ENCODE data around the gene ASB15. TPM values are rescaled to one million over a fixed set of nuclear protein-coding genes. Genes with fewer than 3 reads are reported as not detected.

The ASB15 gene
- total RNA-seq, 4 donors from 2014 or later, result not detected

DNA sequence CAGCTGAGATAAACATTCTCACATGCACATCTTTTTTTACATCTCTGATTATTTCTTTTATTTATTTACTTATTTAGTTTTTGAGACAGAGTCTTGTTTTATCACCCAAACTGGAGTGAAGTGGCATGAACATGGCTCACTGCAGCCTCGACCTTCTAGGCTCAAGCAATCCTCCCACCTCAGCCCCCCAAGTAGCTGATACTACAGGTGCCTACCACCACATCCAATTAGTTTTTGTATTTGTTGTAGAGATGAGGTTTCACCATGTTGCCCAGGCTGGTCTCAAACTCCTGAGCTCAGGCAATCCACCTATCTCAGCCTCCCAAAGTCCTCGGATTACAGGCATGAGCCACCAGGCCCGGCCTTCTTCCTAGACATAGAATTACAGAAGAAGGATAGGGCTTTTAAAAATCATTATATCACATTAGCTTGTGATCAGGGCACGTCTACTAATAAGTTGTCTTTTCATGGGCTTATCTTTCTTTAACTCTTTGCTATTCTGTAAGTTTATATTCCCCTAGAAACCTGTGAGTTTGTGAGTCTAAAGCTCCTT lies 5.9 kb downstream of the ASB15 start:
- DNase-seq (ENCODE audit: low spot score in 2 of 2), result no peak
- Histone ChIP-seq H3K27ac (no peak overlapping the region), H3K36me3 (no peaks in the 10 kb centered on the region), H3K9me3 (no peaks in the 10 kb centered on the region), H3K4me3 (no peak overlapping the region), H3K27me3 (no peaks in the 10 kb centered on the region), H3K4me1 (no peaks in the 10 kb centered on the region)
- WGBS, 2 donors, result 69 to 76% methylated on average over 4 of the region's 4 CpGs
- TF ChIP-seq EP300 (IDR thresholded peaks at IDR 0.05), result no peak
- TF ChIP-seq POLR2A (IDR thresholded peaks at IDR 0.05), result no peak
- TF ChIP-seq, protein P1, sequence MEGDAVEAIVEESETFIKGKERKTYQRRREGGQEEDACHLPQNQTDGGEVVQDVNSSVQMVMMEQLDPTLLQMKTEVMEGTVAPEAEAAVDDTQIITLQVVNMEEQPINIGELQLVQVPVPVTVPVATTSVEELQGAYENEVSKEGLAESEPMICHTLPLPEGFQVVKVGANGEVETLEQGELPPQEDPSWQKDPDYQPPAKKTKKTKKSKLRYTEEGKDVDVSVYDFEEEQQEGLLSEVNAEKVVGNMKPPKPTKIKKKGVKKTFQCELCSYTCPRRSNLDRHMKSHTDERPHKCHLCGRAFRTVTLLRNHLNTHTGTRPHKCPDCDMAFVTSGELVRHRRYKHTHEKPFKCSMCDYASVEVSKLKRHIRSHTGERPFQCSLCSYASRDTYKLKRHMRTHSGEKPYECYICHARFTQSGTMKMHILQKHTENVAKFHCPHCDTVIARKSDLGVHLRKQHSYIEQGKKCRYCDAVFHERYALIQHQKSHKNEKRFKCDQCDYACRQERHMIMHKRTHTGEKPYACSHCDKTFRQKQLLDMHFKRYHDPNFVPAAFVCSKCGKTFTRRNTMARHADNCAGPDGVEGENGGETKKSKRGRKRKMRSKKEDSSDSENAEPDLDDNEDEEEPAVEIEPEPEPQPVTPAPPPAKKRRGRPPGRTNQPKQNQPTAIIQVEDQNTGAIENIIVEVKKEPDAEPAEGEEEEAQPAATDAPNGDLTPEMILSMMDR (IDR thresholded peaks at IDR 0.05), result no peak

DNA sequence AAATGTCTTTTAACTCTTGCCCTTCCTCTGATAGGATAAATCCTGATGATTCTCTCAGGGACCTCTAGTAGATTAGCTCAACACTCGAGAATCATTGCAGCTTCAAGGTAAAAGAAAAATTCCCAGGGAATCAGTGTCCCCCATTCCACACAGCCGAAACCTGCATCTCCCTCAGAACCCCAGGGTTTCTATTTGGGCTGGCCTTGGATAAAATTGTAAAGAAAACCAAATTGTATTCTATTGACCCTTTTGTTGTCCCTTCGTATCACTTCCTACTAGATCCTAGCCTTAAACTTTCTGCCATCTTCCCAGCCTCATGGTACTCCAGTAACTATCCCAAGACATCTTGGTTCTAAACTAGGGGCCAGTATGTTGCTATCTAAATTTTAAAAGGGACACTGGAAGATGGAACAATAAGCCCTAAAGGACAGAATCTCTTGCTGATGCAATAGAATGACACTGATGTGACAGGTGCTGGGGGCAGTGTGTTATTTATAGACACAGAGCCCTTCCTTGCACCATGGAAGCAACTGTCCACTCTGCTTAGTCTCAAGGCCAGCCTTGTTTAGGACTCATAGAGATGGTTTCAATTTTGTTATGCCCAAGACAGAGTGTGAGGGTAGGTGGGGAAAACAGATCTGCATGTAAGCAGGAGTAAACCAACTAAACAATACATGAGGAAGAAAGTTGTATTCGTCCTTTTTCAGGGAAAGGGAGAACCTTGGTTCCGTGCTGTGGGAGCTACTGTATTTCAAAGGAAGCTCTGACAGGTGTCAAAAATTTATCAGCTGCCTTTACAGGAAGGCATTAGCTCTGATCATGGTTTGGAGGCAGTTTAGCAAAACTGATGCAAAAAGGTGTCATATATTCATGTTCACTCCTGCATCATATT lies 7.6 kb downstream of the ASB15 start:
- Histone ChIP-seq H3K27me3 (no peaks in the 10 kb centered on the region), H3K36me3 (no peaks in the 10 kb centered on the region), H3K4me3 (no peak overlapping the region), H3K27ac (no peak overlapping the region), H3K9me3 (no peaks in the 10 kb centered on the region), H3K4me1 (no peaks in the 10 kb centered on the region)
- DNase-seq (ENCODE audit: low spot score in 2 of 2), result no peak
- 83 to 87% methylated on average over 5 of the region's 5 CpGs for WGBS, 2 donors
- TF ChIP-seq POLR2A (IDR thresholded peaks at IDR 0.05) (no peak), EP300 (IDR thresholded peaks at IDR 0.05) (no peak)
- TF ChIP-seq, protein P1 (IDR thresholded peaks at IDR 0.05), result no peak

DNA sequence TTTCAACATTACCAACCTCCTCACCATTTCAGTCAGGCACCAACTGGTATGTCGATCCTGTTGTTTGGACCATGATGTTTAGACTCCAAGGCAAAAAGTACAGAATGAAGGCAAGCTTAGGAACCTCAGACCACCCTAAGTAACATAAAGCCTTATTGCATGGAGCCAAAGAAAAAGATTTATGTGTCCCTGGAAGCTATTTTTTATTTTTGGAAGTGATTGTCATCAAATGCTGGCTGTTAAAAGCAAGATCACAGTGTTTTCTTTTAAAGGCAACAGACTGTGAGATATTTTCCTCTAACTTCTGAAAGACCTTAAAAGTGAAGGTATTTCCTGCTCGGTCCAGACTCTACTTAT lies 8.2 kb downstream of the ASB15 start:
- H3K36me3 ChIP-seq, result no peaks in the 10 kb centered on the region
- 73 to 76% methylated on average over 2 of the region's 2 CpGs for WGBS, 2 donors
- no peaks in the 10 kb centered on the region for H3K4me1 ChIP-seq
- no peaks in the 10 kb centered on the region for H3K9me3 ChIP-seq
- no peak for DNase-seq (ENCODE audit: low spot score in 2 of 2)
- H3K27me3 ChIP-seq, result no peaks in the 10 kb centered on the region
- no peak overlapping the region for H3K27ac ChIP-seq
- no peak overlapping the region for H3K4me3 ChIP-seq
- TF ChIP-seq, protein P1 (IDR thresholded peaks at IDR 0.05), result no peak
- no peak for TF ChIP-seq POLR2A (IDR thresholded peaks at IDR 0.05)
- TF ChIP-seq EP300 (IDR thresholded peaks at IDR 0.05), result no peak

DNA sequence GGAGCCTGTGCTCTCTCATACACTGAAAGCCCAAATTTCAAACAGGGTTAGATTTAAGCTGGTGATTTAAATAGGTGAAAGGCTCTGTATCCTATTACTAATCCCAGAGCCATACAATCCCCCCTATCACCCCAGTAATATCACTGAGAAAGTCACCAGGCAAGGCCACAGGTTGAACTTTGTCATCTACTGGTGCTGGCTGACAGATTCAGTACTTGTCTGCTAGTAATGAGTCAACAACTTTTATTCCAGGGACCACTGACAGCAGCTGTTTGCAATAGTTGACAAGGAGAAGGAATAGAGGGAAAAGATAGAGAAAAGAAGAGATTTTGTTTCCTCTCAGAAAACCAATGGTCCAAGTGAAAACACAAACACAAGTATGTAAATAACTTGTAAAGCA lies 10.4 kb downstream of the ASB15 start:
- Histone ChIP-seq H3K4me1 (no peaks in the 10 kb centered on the region), H3K36me3 (no peaks in the 10 kb centered on the region), H3K9me3 (no peaks in the 10 kb centered on the region), H3K27me3 (no peaks in the 10 kb centered on the region), H3K4me3 (no peak overlapping the region), H3K27ac (no peak overlapping the region)
- no peak for DNase-seq (ENCODE audit: low spot score in 2 of 2)
- TF ChIP-seq POLR2A (IDR thresholded peaks at IDR 0.05), result no peak
- TF ChIP-seq, protein P1 (IDR thresholded peaks at IDR 0.05), result no peak
- TF ChIP-seq EP300 (IDR thresholded peaks at IDR 0.05), result no peak

DNA sequence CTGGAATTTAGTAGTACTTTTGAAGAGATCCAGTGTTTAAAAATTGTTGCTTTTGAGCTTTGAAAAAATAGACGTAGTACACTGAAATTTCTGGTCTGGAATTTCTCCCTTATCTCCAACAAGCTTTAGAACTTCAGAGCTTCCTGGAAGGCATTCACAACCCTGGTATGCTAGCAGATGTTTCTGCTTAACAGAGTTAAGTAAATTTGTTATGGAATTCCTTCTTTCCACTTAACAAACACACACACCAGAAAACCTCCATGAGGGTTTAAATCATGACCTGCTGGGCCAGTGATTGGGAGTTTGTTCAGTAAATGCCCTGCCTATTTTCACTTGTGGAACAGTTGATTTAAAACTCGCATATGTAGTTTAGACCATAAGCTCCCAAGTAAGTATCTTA lies 13.7 kb downstream of the ASB15 start:
- H3K36me3 ChIP-seq, result no peaks in the 10 kb centered on the region
- DNase-seq (ENCODE audit: low spot score in 2 of 2), result no peak
- no peaks in the 10 kb centered on the region for H3K27me3 ChIP-seq
- no peak overlapping the region for H3K27ac ChIP-seq
- H3K4me1 ChIP-seq, result no peaks in the 10 kb centered on the region
- no peaks in the 10 kb centered on the region for H3K9me3 ChIP-seq
- H3K4me3 ChIP-seq, result no peak overlapping the region
- WGBS, 2 donors, result 44 to 62% methylated on average over 2 of the region's 2 CpGs
- TF ChIP-seq, protein P1 (IDR thresholded peaks at IDR 0.05), result no peak
- no peak for TF ChIP-seq POLR2A (IDR thresholded peaks at IDR 0.05)
- TF ChIP-seq EP300 (IDR thresholded peaks at IDR 0.05), result no peak
